Measurements from ENCODE around the gene SKA2. TPM values are rescaled to one million over a fixed set of nuclear protein-coding genes. Genes with fewer than 3 reads are reported as not detected.

SKA2 gene
- total and polyA plus RNA-seq, 4 donors, result 10.5 to 29.6 (median 11.7) TPM

DNA sequence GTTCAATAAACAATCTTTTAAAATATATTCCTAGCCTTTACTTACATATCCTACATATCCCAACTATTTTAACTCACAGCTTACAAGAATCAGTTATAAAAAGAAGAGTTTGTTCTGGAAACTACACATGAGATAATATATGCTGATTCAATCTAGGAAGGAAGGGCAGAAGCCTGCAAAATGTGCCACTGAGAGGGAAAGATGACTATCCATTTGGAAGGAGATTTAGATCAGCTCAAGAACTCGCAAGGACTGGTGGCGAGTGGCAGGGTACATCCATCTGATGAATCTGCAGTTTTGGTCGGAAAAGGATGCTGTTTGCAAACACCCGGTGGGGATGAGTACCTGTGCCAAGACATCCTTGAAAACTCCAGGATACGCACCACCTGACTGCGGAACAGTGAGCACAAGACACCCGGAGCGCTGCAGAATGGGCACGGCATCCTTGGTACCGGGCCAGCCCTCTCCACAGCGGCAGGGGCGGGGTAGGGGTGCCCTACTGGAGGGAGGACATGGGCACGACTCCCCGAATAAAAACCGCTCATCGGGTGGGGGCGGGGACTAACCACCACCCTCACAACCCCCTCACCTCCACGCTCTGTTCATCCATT is 49.0 kb downstream of the SKA2 start:
- TF ChIP-seq, protein P1, sequence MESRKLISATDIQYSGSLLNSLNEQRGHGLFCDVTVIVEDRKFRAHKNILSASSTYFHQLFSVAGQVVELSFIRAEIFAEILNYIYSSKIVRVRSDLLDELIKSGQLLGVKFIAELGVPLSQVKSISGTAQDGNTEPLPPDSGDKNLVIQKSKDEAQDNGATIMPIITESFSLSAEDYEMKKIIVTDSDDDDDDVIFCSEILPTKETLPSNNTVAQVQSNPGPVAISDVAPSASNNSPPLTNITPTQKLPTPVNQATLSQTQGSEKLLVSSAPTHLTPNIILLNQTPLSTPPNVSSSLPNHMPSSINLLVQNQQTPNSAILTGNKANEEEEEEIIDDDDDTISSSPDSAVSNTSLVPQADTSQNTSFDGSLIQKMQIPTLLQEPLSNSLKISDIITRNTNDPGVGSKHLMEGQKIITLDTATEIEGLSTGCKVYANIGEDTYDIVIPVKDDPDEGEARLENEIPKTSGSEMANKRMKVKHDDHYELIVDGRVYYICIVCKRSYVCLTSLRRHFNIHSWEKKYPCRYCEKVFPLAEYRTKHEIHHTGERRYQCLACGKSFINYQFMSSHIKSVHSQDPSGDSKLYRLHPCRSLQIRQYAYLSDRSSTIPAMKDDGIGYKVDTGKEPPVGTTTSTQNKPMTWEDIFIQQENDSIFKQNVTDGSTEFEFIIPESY (IDR thresholded peaks at IDR 0.05), result no peak
- TF ChIP-seq, protein P2, sequence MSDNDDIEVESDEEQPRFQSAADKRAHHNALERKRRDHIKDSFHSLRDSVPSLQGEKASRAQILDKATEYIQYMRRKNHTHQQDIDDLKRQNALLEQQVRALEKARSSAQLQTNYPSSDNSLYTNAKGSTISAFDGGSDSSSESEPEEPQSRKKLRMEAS (IDR thresholded peaks at IDR 0.05), result no peak
- TF ChIP-seq, protein P3, sequence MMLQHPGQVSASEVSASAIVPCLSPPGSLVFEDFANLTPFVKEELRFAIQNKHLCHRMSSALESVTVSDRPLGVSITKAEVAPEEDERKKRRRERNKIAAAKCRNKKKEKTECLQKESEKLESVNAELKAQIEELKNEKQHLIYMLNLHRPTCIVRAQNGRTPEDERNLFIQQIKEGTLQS (IDR thresholded peaks at IDR 0.05), result no peak
- TF ChIP-seq RXRA (IDR thresholded peaks at IDR 0.05) (no peak), JUND (IDR thresholded peaks at IDR 0.05) (no peak)
- Histone ChIP-seq H3K9me3 (ENCODE audit: control insufficient read depth in 4 of 4, low read length in 3 of 4) (no peaks in the 10 kb centered on the region), H3K36me3 (ENCODE audit: control insufficient read depth in 4 of 4, insufficient read depth in 3 of 4, low read depth in 1 of 4, low read length in 3 of 4) (peaks cover 0 to 4% (median under 1%) of the 10 kb centered on the region in 4 donors), H3K4me3 (ENCODE audit: low read depth in 1 of 3, low read length in 3 of 3) (peak overlapping the region; percentile 79 to 87 (median 86)), H3K27me3 (ENCODE audit: control insufficient read depth in 4 of 4, insufficient read depth in 4 of 4, low read length in 3 of 4) (no peaks in the 10 kb centered on the region), H3K9ac (ENCODE audit: low read depth in 1 of 2, low read length in 2 of 2) (peak overlapping the region; percentile 65 to 72), H3K4me1 (ENCODE audit: control insufficient read depth in 4 of 4, insufficient read depth in 4 of 4, low read length in 3 of 4) (peaks cover 0 to 16% (median 12%) of the 10 kb centered on the region in 4 donors), H3K27ac (ENCODE audit: low read depth in 1 of 2, low read length in 2 of 2) (peak overlapping the region; percentile 68 to 90)
- DNase-seq (ENCODE audit: low spot score), result peak; percentile 46
- WGBS, result under 1% methylated on average over 18 of the region's 18 CpGs

DNA sequence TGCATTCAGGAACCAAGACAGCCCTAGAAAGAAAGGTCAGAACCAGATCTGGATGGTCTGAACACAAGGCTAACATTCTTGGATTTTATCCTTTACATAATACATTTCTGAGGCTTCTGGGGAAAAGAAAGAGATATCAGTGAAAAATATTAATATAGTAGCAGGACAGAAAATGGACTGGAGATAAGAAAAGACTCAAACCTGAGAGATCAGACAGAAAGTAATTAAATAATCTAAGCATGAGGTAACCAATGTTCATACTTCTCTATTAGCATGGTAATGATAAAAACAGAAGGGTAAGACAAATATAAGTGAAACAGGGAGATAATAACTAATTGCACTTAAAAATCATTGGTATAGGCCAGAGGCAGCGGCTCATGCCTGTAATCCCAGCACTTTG is 53.8 kb downstream of the SKA2 start:
- Histone ChIP-seq H3K36me3 (ENCODE audit: control insufficient read depth in 4 of 4, insufficient read depth in 3 of 4, low read depth in 1 of 4, low read length in 3 of 4) (peaks cover 0 to 12% (median 3%) of the 10 kb centered on the region in 4 donors), H3K9me3 (ENCODE audit: control insufficient read depth in 4 of 4, low read length in 3 of 4) (no peaks in the 10 kb centered on the region), H3K27me3 (ENCODE audit: control insufficient read depth in 4 of 4, insufficient read depth in 4 of 4, low read length in 3 of 4) (no peaks in the 10 kb centered on the region), H3K4me3 (ENCODE audit: low read depth in 1 of 3, low read length in 3 of 3) (no peak overlapping the region), H3K27ac (ENCODE audit: low read depth in 1 of 2, low read length in 2 of 2) (no peak overlapping the region), H3K9ac (ENCODE audit: low read depth in 1 of 2, low read length in 2 of 2) (no peak overlapping the region), H3K4me1 (ENCODE audit: control insufficient read depth in 4 of 4, insufficient read depth in 4 of 4, low read length in 3 of 4) (peaks cover 0 to 8% (median 6%) of the 10 kb centered on the region in 4 donors)
- WGBS, result 100% methylated on average over 1 of the region's 1 CpG
- DNase-seq (ENCODE audit: low spot score), result no peak
- TF ChIP-seq NR2F2 (IDR thresholded peaks at IDR 0.05) (no peak), SP1 (IDR thresholded peaks at IDR 0.05) (no peak), TAF1 (conservative IDR thresholded peaks at IDR 0.05) (no peak)

DNA sequence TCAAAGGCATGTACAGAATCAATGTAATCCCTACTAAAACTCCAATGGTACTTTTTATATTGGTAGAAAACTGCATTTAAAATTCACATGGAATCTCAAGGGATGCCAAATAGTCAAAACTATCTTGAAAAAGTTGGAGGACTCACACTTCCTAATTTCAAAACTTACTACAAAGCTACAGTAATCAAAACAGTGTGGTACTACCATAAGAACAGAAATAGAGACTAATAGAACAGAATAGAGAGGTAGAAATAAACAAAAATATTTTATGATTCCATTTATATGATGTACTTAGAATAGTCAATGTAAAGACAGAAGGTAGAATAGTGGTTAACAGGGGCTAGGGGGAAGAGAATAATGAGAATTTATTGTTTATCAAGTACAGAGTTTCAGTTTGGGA is 57.1 kb downstream of the SKA2 start:
- no peak overlapping the region for H3K9ac ChIP-seq (ENCODE audit: low read depth in 1 of 2, low read length in 2 of 2)
- H3K4me3 ChIP-seq (ENCODE audit: low read depth in 1 of 3, low read length in 3 of 3), result no peak overlapping the region
- no peaks in the 10 kb centered on the region for H3K4me1 ChIP-seq (ENCODE audit: control insufficient read depth in 4 of 4, insufficient read depth in 4 of 4, low read length in 3 of 4)
- no peak for DNase-seq (ENCODE audit: low spot score)
- H3K27me3 ChIP-seq (ENCODE audit: control insufficient read depth in 4 of 4, insufficient read depth in 4 of 4, low read length in 3 of 4), result no peaks in the 10 kb centered on the region
- no peak overlapping the region for H3K27ac ChIP-seq (ENCODE audit: low read depth in 1 of 2, low read length in 2 of 2)
- H3K36me3 ChIP-seq (ENCODE audit: control insufficient read depth in 4 of 4, insufficient read depth in 3 of 4, low read depth in 1 of 4, low read length in 3 of 4), result peaks cover 0 to 10% (median 3%) of the 10 kb centered on the region in 4 donors
- TF ChIP-seq, protein P4, sequence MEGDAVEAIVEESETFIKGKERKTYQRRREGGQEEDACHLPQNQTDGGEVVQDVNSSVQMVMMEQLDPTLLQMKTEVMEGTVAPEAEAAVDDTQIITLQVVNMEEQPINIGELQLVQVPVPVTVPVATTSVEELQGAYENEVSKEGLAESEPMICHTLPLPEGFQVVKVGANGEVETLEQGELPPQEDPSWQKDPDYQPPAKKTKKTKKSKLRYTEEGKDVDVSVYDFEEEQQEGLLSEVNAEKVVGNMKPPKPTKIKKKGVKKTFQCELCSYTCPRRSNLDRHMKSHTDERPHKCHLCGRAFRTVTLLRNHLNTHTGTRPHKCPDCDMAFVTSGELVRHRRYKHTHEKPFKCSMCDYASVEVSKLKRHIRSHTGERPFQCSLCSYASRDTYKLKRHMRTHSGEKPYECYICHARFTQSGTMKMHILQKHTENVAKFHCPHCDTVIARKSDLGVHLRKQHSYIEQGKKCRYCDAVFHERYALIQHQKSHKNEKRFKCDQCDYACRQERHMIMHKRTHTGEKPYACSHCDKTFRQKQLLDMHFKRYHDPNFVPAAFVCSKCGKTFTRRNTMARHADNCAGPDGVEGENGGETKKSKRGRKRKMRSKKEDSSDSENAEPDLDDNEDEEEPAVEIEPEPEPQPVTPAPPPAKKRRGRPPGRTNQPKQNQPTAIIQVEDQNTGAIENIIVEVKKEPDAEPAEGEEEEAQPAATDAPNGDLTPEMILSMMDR (IDR thresholded peaks at IDR 0.05; ENCODE audit: low read depth, low read length, missing input control), result no peak
- TF ChIP-seq, protein P2 (IDR thresholded peaks at IDR 0.05), result no peak
- TF ChIP-seq TAF1 (conservative IDR thresholded peaks at IDR 0.05) (no peak), EGR1 (IDR thresholded peaks at IDR 0.05; ENCODE audit: low read depth in 2 of 2) (no peak), RAD21 (IDR thresholded peaks at IDR 0.05) (no peak)
- TF ChIP-seq, protein P1 (IDR thresholded peaks at IDR 0.05), result no peak
- TF ChIP-seq, protein P5, sequence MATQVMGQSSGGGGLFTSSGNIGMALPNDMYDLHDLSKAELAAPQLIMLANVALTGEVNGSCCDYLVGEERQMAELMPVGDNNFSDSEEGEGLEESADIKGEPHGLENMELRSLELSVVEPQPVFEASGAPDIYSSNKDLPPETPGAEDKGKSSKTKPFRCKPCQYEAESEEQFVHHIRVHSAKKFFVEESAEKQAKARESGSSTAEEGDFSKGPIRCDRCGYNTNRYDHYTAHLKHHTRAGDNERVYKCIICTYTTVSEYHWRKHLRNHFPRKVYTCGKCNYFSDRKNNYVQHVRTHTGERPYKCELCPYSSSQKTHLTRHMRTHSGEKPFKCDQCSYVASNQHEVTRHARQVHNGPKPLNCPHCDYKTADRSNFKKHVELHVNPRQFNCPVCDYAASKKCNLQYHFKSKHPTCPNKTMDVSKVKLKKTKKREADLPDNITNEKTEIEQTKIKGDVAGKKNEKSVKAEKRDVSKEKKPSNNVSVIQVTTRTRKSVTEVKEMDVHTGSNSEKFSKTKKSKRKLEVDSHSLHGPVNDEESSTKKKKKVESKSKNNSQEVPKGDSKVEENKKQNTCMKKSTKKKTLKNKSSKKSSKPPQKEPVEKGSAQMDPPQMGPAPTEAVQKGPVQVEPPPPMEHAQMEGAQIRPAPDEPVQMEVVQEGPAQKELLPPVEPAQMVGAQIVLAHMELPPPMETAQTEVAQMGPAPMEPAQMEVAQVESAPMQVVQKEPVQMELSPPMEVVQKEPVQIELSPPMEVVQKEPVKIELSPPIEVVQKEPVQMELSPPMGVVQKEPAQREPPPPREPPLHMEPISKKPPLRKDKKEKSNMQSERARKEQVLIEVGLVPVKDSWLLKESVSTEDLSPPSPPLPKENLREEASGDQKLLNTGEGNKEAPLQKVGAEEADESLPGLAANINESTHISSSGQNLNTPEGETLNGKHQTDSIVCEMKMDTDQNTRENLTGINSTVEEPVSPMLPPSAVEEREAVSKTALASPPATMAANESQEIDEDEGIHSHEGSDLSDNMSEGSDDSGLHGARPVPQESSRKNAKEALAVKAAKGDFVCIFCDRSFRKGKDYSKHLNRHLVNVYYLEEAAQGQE (IDR thresholded peaks at IDR 0.05), result no peak
- H3K9me3 ChIP-seq (ENCODE audit: control insufficient read depth in 4 of 4, low read length in 3 of 4), result no peaks in the 10 kb centered on the region

Data from liver (tissue), 9 donors.